CD4-positive, alpha-beta T cell treated with Interferon alpha-2 for 1 hour (primary cell): ENCODE results near the gene ZNF837.

Experiments used
- DNase-seq, 2 donors: peaks; one replicate each; pipeline ENCODE4 v3.0.0-alpha.2; 2020 to 2022

Gene ZNF837

GRCh38 chr19:58367698-58368454 is 13.0 kb downstream of the ZNF837 start:
- no peak for DNase-seq

DNA sequence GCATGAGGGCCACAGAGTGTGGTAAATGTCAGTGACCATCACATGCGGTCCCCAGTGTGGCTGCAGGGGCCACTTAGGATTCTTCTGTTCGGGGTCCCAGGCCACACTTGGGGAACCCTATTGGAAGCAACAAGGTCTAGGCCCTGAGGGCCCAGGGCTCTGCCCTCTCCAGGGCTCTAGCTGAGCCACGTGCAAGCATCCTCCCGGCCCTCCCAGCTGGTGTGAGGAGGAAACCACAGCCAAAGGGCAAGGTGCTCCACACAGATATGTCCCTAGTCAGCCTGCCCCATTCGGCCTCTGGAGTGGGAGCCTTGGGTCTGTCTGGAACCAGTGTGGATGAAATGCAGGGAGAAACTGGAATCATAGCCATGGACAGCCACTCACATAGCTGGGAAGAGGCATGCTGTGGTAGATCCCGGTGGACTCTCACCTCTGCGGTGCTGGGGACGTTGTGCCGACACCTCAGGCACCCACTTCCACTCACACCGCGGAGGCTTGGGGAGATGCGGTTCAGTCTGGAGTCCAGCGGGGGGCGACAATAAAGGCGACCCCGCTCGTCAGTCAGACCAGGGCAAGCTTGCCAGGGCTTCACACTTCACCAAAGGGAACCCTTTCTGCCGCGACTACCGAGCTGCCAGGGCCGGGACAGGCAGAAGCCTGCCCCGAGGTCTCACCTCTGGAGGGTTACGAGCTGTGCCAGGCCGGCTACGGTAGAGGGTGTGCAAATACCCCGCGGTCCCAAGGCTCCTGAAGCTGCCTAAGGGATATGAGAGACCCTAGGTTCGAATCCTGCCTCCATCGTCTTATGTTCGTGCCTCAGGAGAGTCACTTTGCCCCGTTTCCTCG is 14.0 kb downstream of the ZNF837 start:
- DNase-seq, result no peak

DNA sequence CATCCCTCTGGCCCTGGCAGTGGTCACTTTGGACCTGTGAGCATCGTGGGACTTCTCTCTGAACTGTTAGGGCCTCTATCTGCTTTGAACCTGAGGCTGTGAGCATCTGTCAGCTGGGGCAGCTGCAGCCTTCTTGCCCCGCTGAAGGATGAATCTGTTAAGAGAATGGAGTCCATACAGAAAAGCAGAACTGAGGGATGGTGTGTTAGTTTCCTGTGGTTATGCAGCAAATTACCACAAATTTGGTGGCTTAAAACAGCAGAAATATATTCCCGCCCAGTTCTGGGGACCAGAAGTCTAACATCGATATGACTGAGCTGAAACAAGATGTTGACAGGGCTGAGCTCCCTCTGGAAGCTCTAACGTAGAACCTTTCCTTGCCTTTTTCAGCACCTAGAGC is 16.7 kb downstream of the ZNF837 start:
- no peak for DNase-seq

- peak; percentile 97 for DNase-seq
These were observed 18.4 kb downstream of the ZNF837 start, which contains the start of gene ZNF497 for GRCh38 chr19:58362272-58362994. Gene ZNF497 (minus strand): TSS chr19:58362751. CDS start chr19:58357635, 5,116 bp downstream.

- no peak for DNase-seq
These were observed 18.9 kb downstream of the ZNF837 start for GRCh38 chr19:58361900-58362271.

DNA sequence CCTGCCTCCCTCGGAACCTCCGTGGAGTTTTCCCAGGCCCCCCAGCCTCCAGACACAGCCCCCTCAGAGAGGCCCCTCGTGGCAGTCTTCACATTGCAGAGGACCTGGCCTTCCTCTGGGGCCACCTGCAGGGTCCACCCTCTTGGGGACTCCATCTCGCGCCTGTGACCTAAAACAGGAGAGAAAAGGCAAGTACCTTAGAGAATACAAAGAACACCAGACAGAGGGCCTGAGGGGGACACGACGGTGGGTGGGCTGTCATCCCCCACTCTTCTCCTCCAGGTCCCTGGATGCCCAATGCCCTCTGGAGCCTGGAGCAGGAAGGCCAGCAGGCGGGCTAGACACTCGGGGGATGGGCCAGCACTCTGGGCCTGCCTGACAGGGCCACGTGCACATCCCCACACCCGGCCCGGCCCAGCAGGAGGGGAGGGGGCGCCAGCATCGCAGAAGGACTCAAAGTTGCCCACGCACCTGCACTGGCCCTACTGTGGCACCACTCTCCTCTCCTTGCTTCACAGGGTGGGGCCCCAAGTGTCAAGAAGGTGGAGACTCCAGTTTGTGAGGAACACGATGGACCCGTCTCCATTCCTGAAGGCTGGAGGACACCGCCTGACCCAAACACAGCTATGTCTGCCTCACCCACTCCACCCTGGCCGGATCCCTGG is 23.2 kb downstream of the ZNF837 start:
- no peak for DNase-seq

- DNase-seq, result no peak
These were observed 23.9 kb downstream of the ZNF837 start for GRCh38 chr19:58356766-58357480.

DNA sequence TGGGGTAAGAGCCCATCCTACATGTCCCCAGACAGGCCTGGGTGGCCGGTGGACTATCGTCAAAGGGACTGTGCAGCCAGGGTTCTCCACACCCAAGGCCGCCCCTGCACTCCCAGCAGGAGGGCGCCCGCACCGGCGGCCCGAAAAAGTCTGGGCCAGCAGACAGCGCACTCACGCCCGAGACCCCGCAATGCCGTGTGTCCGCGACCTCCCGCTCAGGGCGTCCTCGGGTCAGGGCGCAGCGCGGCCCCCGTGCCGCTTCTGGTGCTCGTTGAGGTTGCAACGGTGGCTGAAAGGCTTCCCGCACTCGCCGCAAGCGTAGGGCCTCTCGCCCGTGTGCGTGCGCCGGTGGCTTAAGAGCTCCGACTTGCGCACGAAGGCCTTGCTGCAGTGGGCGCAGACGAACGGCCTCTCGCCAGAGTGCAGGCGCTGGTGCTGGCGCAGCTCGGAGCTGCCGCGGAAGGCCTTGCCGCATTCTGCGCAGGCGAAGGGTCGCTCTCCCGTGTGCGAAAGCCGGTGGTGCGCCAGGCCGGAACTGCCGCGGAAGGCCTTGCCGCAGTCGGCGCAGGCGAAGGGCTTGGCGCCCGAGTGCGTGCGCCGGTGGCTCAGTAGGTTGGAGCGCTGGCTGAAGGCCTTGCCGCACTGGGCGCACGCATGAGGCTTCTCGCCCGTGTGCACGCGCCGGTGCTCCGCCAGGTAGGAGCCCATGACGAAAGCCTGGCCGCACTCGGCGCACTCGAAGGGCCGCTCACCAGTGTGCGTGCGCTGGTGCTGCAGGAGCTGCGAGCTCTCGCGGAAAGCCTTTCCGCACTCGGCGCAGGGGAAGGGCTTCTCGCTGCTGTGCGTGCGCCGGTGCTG is 24.7 kb downstream of the ZNF837 start:
- DNase-seq, result peak in 1 of 2 donors; percentile 39

DNA sequence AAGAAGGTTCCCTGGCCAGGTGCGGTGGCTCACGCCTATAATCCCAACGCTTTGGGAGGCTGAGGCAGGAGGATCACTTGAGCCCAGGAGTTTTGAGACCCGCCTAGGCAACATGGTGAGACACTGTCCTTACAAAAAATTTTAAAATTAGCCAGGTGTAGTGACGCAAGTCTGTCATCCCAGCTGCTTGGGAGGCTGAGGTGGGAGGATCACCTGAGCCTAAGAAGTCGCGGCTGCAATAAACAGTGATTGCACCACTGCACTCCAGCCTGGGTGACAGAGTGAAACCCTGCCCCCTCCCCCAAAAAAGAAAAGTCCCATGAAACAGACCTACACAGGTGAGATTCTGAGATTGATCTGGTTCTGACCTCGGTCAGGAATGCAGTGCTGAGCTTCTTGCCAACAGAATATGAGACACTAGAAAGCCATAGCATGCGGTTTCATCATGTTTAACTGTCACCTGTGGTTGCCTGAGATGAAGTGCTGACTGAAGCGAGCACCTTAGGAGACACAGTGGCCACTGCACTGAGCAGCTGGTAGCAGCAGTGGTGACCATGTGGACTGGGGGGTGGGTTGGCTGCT is 25.5 kb downstream of the ZNF837 start:
- DNase-seq, result no peak

DNA sequence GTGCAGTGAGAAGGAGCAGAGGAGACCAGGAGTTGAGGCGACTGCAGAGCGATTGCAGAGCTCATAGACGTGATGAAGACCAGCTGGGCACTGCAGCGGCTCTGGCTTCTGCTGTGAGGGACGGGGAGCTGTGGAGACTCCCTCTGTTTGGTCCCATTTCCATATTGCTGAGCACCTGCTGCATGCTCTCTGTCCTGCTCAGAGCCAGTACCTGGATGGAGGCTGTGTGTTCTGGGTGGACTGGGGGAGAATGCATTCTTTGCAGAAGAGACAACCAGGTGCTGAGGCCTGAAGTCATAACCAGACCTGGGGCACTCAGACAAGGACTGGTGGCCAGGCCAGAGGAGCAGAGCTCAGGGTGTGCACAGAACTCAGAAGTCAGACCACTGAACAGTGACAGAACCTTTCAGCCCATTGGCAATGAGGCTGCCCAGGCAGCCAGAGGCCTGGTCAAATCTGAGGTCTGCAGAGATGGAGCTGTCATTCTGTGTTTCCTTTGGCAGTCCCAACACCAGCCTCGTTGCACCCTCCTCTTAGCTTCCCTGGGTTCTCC is 26.3 kb downstream of the ZNF837 start:
- no peak for DNase-seq

GRCh38 chr19:58353717-58354477 is 26.9 kb downstream of the ZNF837 start:
- DNase-seq, result no peak

- no peak for DNase-seq
These were observed 27.8 kb downstream of the ZNF837 start, which contains the start of gene A1BG for GRCh38 chr19:58352760-58353671. Gene A1BG (minus strand): TSS chr19:58353492. CDS start chr19:58353437, 55 bp downstream.

GRCh38 chr19:58351990-58352755 is 28.7 kb downstream of the ZNF837 start:
- DNase-seq, result no peak

DNA sequence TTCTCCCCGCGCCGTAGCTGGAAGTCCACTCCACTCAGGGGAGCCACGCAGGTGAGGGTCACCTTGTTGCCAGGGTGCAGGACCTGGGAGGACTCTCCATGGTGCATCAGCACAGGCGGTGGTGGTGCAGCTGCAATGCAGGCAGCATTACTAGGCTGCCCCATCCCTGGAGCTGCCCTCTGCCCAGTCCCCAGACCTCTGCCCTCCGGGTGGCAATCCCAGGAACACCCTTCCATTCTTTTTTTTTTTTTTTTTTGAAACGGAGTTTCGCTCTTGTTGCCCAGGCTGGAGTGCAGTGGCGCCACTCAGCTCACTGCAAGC is 29.3 kb downstream of the ZNF837 start:
- DNase-seq, result no peak

- no peak for DNase-seq
These were observed 29.8 kb downstream of the ZNF837 start for GRCh38 chr19:58350871-58351557.

DNA sequence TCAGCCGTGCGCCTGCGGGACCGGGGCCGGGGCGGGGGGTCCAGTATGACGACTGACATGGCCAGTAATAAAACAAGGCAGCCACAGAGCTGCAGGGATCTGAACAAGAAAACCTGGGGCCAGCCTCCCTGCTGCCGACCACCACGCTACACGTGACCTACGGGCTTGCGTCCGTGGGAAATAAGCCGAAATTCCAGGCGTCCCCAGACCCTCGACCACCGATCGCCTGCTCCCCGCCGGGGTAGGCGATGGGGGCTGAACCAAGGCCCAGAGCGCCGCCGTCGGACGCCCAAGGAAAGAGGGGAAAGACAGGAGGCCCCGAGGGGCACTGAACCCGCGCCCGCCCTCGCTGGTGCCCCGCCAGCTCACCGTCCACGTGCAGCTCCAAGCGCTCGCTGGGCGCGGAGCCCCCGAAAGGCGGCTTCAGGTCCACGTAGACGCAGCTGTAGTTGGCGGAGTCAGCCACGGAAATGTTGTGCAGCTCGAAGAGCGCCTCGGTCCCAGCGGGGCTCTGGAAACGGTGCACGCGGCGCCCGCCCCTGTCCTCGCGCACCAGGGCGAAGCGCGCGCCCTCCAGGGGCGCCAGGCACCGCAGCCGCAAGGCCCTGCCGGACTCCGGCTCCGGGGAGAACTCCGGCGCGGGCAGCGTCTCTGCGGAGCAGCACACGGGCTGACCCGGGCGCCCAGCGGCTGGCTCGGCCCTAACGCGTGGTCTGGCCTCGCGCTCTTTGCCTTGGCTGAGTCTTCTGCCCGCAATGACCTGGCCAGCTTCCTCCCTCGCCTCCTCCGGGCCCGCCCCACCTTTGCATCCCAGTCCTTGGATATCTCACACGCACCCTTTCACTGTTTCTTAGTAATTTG is 30.6 kb downstream of the ZNF837 start:
- DNase-seq, result no peak
